Ammon's horn (tissue), 1 donor: ENCODE results near the gene ZNRF3.
"Not testable (repeated sequence)": the region's sequence is repeated elsewhere in the genome, so short reads cannot be mapped to it uniquely, and the experiment has no call there.

Experiments used
- DNase-seq: peaks from one replicate; pipeline ENCODE4 v3.0.0-alpha.2; 2016; ENCODE audit warnings: low spot score

Gene ZNRF3

GRCh38 chr22:29039148-29039547 is 155.8 kb downstream of the ZNRF3 start:
- DNase-seq = no peak

- DNase-seq = not testable (repeated sequence)
Observed at GRCh38 chr22:29039684-29040083, 156.3 kb downstream of the ZNRF3 start.

- peak; percentile 91 for DNase-seq
Observed at GRCh38 chr22:29040385-29041275, 157.3 kb downstream of the ZNRF3 start.

GRCh38 chr22:29041408-29041807 is 158.0 kb downstream of the ZNRF3 start:
- DNase-seq = peak; percentile 72

- no peak for DNase-seq
Observed at GRCh38 chr22:29043906-29044575, 160.7 kb downstream of the ZNRF3 start.

- DNase-seq = no peak
Observed at GRCh38 chr22:29044657-29045176, 161.3 kb downstream of the ZNRF3 start.

GRCh38 chr22:29048822-29049654 is 165.7 kb downstream of the ZNRF3 start:
- no peak for DNase-seq

GRCh38 chr22:29049655-29050263 is 166.4 kb downstream of the ZNRF3 start:
- no peak for DNase-seq

- DNase-seq = no peak
Observed at GRCh38 chr22:29050457-29050856, 167.1 kb downstream of the ZNRF3 start.

GRCh38 chr22:29053048-29053702 is 169.8 kb downstream of the ZNRF3 start:
- no peak for DNase-seq

GRCh38 chr22:29054251-29054767 is 170.9 kb downstream of the ZNRF3 start:
- no peak for DNase-seq

GRCh38 chr22:29055192-29055830 is 171.9 kb downstream of the ZNRF3 start:
- DNase-seq = no peak

- no peak for DNase-seq
Observed at GRCh38 chr22:29056472-29056871, 173.1 kb downstream of the ZNRF3 start.

- DNase-seq = no peak
Observed at GRCh38 chr22:29060251-29060869, 177.0 kb downstream of the ZNRF3 start.

GRCh38 chr22:29060931-29061330 is 177.6 kb downstream of the ZNRF3 start:
- DNase-seq = no peak

GRCh38 chr22:29061773-29062172 is 178.4 kb downstream of the ZNRF3 start, which contains the start of gene C22orf31:
Gene C22orf31, minus strand, starts transcription at chr22:29061831. Its CDS starts 39 bp downstream, at chr22:29061792.
- no peak for DNase-seq

GRCh38 chr22:29062286-29062821 is 179.0 kb downstream of the ZNRF3 start:
- no peak for DNase-seq

- no peak for DNase-seq
Observed at GRCh38 chr22:29065468-29066190, 182.3 kb downstream of the ZNRF3 start.

GRCh38 chr22:29069463-29069862 is 186.1 kb downstream of the ZNRF3 start:
- no peak for DNase-seq
